GM08714 (cell line): Measurements from ENCODE around the gene TMEM232.
"Not testable (repeated sequence)": the region's sequence is repeated elsewhere in the genome, so short reads cannot be mapped to it uniquely, and the experiment has no call there.

Experiments used
- H3K4me3 ChIP-seq: fragments of 200-500 bp; sonication (Bioruptor generic); 2 replicates; pipeline ENCODE4 v1.5.1; 2014; ENCODE audit warnings: mild to moderate bottlenecking, low read length, inconsistent platforms
- ZNF274 ChIP-seq: IDR thresholded peaks from 2 replicates; pipeline ENCODE4 v1.6.1; 2012; ENCODE audit warnings: mild to moderate bottlenecking, low read depth, low read length

Gene TMEM232

DNA sequence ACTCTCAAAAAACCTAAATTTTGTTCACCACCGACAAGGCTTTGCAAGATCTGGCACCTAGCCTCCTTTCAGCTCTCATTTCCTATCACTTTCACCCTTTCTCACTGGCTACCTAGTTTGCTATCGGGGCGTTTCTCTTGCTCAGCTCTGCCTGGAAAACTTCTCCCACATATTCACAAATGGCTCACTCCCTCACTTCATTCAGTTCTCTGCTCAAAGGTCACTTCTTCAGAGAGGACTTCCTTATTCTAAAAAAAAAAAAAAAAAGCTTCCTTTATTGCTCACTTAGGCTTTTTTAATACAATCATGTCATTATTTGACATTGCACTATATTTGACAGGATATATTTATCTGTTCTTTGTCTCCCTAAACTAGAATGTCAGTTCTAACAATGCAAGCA is 10.3 kb upstream of the TMEM232 start:
- TF ChIP-seq ZNF274, result no peak
- H3K4me3 ChIP-seq, result no peak overlapping the region

DNA sequence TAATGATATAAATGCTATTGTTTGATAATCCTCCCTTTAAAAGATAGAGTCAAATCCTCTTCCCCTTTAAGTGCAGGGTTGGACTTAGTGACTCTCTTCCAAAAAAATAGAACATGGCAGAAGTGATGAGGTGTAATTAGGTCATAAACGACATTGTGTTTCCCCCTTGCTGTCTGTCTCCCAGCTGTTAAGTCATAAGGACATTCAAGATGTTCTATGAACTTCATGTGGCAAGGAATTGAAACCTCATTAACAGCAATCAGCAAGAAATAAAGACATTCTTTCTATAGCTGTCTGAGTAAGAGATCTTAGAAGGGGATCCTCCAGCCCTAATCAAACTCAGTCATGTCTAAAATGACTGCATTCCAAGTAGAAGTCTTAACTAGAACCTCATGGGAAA is 9.1 kb upstream of the TMEM232 start:
- H3K4me3 ChIP-seq, result no peak overlapping the region
- no peak for TF ChIP-seq ZNF274

- TF ChIP-seq ZNF274, result no peak
- no peak overlapping the region for H3K4me3 ChIP-seq
Measured at GRCh38 chr5:110734101-110734500, 7.6 kb upstream of the TMEM232 start.

DNA sequence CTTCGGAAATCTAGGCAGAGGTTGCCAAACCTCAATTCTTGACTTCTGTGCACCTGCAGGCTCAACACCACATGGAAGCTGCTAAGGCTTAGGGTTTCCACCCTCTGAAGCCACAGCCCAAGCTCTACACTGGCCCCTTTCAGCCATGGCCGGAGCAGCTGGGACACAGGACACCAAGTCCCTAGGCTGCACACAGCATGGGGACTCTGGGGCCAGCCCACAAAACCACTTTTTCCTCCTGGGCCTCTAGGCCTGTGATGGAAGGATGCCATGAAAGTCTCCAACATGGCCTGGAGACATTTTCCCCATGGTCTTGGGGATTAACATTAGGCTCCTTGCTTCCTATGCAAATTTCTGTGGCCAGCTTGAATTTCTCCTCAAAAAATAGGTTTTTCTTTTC is 5.0 kb upstream of the TMEM232 start:
- H3K4me3 ChIP-seq, result not testable (repeated sequence)

DNA sequence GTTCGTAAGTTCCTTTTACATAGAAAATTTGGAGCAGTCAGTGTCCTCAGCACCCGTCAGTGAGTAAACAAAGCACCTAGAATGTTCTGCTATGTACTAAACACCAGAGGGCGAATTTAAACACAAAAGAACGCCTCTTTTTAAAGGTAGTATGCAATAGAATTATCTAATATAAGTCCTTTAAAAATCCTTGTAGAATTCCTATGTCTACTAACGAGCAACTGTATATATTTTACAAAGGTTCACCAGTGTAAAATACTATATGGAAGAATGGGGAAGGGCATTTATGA is 499 bp upstream of the TMEM232 start:
- TF ChIP-seq ZNF274, result no peak
- peak overlapping the region; percentile 54 for H3K4me3 ChIP-seq

DNA sequence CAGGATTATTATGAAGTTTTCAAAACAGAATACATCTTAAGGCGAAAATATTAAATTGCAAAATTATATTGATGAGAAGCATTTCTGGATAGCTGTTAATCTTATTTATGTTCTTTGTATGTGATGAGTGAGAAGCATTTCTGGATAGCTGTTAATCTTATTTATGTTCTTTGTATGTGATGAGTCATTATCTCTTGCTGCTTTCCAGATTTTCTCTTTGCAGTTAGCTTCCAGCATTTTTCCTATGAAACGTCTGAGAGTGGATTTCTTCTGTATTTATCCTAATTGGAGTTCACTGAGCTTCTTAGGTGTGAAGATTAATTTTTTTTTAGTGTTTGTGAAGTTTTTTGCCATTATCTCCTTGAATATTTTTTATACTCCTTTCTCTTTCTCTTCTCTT is 8.2 kb downstream of the TMEM232 start:
- no peak for TF ChIP-seq ZNF274
- H3K4me3 ChIP-seq, result no peak overlapping the region

- TF ChIP-seq ZNF274, result no peak
- H3K4me3 ChIP-seq, result no peak overlapping the region
Measured at GRCh38 chr5:110716247-110717245, 9.9 kb downstream of the TMEM232 start.

DNA sequence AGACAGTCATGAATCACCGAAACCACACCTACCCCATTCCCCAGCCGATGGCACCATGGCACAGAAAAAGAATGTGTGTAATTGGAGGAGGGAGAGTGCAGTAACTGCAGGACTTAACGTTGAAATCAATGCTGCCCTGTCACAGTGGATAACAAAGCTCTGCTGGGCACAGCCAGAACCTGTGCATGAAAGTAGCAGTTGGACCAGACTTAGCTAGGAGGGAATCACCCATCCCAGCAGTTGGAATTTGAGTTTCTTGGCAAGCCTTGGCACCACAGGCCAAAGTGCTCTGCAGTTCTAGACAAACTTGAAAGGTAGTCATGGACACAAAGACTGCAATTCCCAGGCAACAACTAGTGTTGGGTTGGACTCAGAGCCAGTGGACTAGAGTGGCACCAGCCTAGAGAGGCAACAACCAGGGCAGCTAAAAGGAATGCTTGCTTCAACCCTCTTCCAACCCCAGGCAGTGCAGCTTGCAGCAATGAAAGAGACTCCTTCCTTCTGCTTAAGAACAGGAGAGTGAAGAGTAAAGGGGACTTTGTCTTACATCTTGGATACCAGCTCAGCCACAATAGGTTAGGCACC is 19.1 kb downstream of the TMEM232 start:
- no peak for TF ChIP-seq ZNF274

DNA sequence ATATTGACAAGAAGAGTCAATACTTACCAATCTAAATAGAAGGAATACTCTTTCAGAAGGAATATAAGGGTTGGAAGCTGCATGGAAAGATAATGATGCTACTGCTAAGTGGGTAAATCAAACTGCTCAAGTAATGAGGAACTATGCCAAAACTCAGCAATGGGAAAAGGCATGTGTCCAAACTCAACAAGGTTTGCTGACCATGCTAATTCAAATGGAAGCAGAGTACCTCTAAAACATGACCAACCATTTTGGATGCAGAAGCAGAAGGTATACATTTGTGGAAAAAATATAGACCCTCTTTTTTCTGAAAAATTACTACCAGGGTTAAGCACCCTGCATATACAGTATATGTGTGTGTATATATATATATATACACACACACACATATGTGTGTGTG is 21.1 kb downstream of the TMEM232 start:
- TF ChIP-seq ZNF274, result no peak

More for the DNA sequence above, 19.1 kb downstream of the TMEM232 start:
- H3K4me3 ChIP-seq, result no peak overlapping the region

DNA sequence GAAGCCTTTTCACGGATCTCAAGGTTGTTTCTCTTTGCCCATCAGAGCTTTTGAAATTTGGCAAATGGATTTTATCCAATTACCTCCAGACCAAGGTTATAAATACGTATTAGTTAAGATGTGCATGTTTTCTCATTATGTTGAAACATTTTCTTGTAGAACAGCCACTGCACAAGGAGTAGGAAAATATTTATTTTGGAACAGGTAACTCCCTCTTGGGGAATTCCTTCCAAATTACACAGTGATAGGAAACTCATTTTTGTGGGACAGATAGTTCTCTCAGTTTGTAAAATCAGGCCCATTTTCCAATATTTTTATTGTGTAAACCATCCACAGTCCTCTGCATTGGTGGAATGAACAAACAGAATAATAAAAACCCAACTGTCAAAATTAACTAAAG is 23.0 kb downstream of the TMEM232 start:
- TF ChIP-seq ZNF274, result no peak
- no peak overlapping the region for H3K4me3 ChIP-seq

More for the DNA sequence above, 21.1 kb downstream of the TMEM232 start:
- H3K4me3 ChIP-seq, result no peak overlapping the region

GRCh38 chr5:110702704-110703103 is 23.8 kb downstream of the TMEM232 start:
- no peak for TF ChIP-seq ZNF274

DNA sequence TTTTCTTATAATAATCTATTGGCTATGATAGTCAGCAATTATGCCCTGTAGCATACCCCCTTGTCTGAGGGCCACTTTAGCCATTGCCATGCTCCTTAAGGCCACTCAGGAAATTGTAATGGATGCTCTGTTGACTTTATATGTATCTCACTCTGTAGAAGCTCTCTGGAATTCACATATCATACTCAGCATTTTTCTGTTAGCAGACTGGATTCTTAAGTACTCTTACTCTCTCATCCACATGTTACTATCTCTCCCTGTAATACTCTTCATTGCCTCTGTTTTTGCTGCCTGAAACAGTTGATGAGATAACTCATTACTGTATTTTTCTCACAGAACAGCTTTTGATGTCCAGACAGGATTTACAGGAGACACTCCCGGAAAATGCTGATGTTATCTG is 24.2 kb downstream of the TMEM232 start:
- no peak overlapping the region for H3K4me3 ChIP-seq
- no peak for TF ChIP-seq ZNF274

More at GRCh38 chr5:110702704-110703103, 23.8 kb downstream of the TMEM232 start:
- H3K4me3 ChIP-seq, result no peak overlapping the region

- not testable (repeated sequence) for H3K4me3 ChIP-seq
Measured at GRCh38 chr5:110692669-110693068, 33.8 kb downstream of the TMEM232 start.

DNA sequence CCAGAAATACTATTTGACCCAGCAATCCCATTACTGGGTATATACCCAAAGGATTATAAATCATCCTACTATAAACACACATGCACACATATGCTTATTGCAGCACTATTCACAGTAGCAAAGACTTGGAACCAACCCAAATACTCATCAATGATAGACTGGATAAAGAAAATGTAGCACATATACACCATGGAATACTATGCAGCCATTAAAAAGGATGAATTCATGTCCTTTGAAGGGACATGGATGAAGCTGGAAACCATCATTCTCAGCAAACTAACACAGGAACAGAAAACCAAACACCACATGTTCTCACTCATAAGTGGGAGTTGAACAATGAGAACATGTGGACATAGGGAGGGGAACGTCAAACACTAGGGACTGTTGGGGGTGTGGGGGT is 35.9 kb downstream of the TMEM232 start:
- H3K4me3 ChIP-seq, result not testable (repeated sequence)

DNA sequence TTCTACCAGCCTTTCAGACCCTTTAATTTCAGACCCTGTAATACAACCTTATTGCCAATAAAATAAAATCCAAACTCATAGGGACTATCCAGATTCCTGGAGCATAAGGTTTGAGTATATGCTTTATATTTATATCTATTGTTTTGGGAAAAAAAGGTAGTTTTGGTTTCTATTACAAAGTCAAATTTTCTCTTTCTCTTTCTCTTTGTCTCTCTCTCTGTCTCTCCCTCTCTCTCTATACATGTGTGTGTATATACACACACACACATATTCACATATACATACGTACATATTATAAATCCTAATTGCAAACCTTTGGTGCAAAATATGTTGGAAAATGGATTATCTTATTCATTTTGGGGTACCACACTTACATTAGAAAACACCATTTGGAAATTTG is 39.0 kb downstream of the TMEM232 start:
- no peak for TF ChIP-seq ZNF274
- no peak overlapping the region for H3K4me3 ChIP-seq
